A549 (cell line): ENCODE results near the gene MAML1.

Experiments used
- CTCF ChIP-seq: fragments of >200 bp; sonication (Bioruptor Twin); formaldehyde crosslinking; IDR thresholded peaks from 3 replicates; pipeline ENCODE4 v1.5.1; 2016
- FOSL2 ChIP-seq, 2 experiments: fragments of 450-650 bp in 1 of 2; fragments of >200 bp in 1 of 2; sonication (Bioruptor Twin) in 1 of 2; formaldehyde crosslinking; IDR thresholded peaks; 2 replicates each; pipeline versions ENCODE4 v1.5.0 to v1.6.1; 2016 to 2020; ENCODE audit warnings: mild to moderate bottlenecking in 1 of 2, moderate library complexity in 1 of 2
- MYC ChIP-seq: IDR thresholded peaks from 2 replicates; pipeline ENCODE4 v1.6.1; 2012; ENCODE audit warnings: mild to moderate bottlenecking, inconsistent platforms, low read length, improper control_type of control experiment, borderline replicate concordance
- POLR2A ChIP-seq: IDR thresholded peaks from 2 replicates; pipeline ENCODE4 v1.6.1; 2012; ENCODE audit warnings: mild to moderate bottlenecking, low read length
- REST ChIP-seq: fragments of 200-600 bp; sonication (generic); IDR thresholded peaks from 2 replicates; pipeline ENCODE4 v1.6.1; 2016; ENCODE audit warnings: antibody characterized with exemption, mild to moderate bottlenecking, moderate library complexity
- RFX5 ChIP-seq: fragments of 450-650 bp; IDR thresholded peaks from 2 replicates; pipeline ENCODE4 v1.7.1; 2014; ENCODE audit warnings: antibody characterized with exemption, mild to moderate bottlenecking, moderate library complexity
- SMC3 ChIP-seq: fragments of >200 bp; sonication (Bioruptor Twin); formaldehyde crosslinking; IDR thresholded peaks from 3 replicates; pipeline ENCODE4 v1.6.1; 2018; ENCODE audit warnings: inconsistent platforms
- SREBF2 ChIP-seq: fragments of 450-650 bp; IDR thresholded peaks from 2 replicates; pipeline ENCODE4 v1.6.1; 2014; ENCODE audit warnings: mild to moderate bottlenecking, moderate library complexity
- ZFP36 ChIP-seq: fragments of 450-650 bp; IDR thresholded peaks from 2 replicates; pipeline ENCODE4 v1.6.1; 2014; ENCODE audit warnings: borderline replicate concordance; ENCODE audit not compliant: partially characterized antibody

- no peak for TF ChIP-seq SMC3
- TF ChIP-seq CTCF, result no peak
- TF ChIP-seq RFX5, result no peak
- no peak for TF ChIP-seq POLR2A
- TF ChIP-seq REST, result no peak
- no peak for TF ChIP-seq FOSL2 (IDR thresholded peaks at IDR 0.05)
- no peak for TF ChIP-seq FOSL2 (CRISPR knock-in tag; IDR thresholded peaks at IDR 0.05)
- TF ChIP-seq MYC, result no peak
- no peak for TF ChIP-seq ZFP36
- TF ChIP-seq SREBF2, result no peak
Observed at GRCh38 chr5:179822059-179822432, 89.4 kb downstream of the MAML1 start.
